Skeletal muscle satellite cell (primary cell): ENCODE measurements around the gene PIGU.
"Not testable (repeated sequence)": the region's sequence is repeated elsewhere in the genome, so short reads cannot be mapped to it uniquely, and the experiment has no call there.

Source experiments
- H3K27me3 ChIP-seq: 2 replicates; pipeline ENCODE4 v1.7.0; 2013; ENCODE audit warnings: low read length; ENCODE audit not compliant: control insufficient read depth, insufficient read depth
- H3K36me3 ChIP-seq: 2 replicates; pipeline ENCODE4 v1.7.0; 2013; ENCODE audit warnings: mild to moderate bottlenecking, control low read depth, low read length; ENCODE audit not compliant: insufficient read depth
- H3K4me1 ChIP-seq: 2 replicates; pipeline ENCODE4 v1.7.0; 2013; ENCODE audit warnings: low read length; ENCODE audit not compliant: control insufficient read depth, insufficient read depth
- H3K4me2 ChIP-seq: 2 replicates; pipeline ENCODE4 v1.7.0; 2013; ENCODE audit warnings: mild to moderate bottlenecking, low read length
- H3K4me3 ChIP-seq: 2 replicates; pipeline ENCODE4 v1.7.0; 2013; ENCODE audit warnings: low read length
- H3K9ac ChIP-seq: 2 replicates; pipeline ENCODE4 v1.7.0; 2013; ENCODE audit warnings: mild to moderate bottlenecking, low read depth, low read length, moderate library complexity
- H3K9me3 ChIP-seq: replicated peaks from 2 replicates; pipeline ENCODE4 v1.7.0; 2013; ENCODE audit warnings: mild to moderate bottlenecking, control low read depth, low read length

PIGU gene

GRCh38 chr20:34524426-34524825 is 152.5 kb downstream of the PIGU start:
- Histone ChIP-seq H3K9ac (peak overlapping the region; percentile 59), H3K4me3 (no peak overlapping the region), H3K27me3 (no peaks in the 10 kb centered on the region), H3K9me3 (no peaks in the 10 kb centered on the region), H3K36me3 (peaks cover 34% of the 10 kb centered on the region), H3K4me1 (peaks cover 43% of the 10 kb centered on the region), H3K4me2 (no peak overlapping the region)

GRCh38 chr20:34522969-34523871 is 153.7 kb downstream of the PIGU start:
- no peaks in the 10 kb centered on the region for H3K9me3 ChIP-seq
- peak overlapping the region; percentile 42 for H3K4me2 ChIP-seq
- H3K9ac ChIP-seq, result peak overlapping the region; percentile 59
- no peaks in the 10 kb centered on the region for H3K27me3 ChIP-seq
- H3K4me3 ChIP-seq, result no peak overlapping the region
- peaks cover 43% of the 10 kb centered on the region for H3K4me1 ChIP-seq
- H3K36me3 ChIP-seq, result peaks cover 24% of the 10 kb centered on the region

DNA sequence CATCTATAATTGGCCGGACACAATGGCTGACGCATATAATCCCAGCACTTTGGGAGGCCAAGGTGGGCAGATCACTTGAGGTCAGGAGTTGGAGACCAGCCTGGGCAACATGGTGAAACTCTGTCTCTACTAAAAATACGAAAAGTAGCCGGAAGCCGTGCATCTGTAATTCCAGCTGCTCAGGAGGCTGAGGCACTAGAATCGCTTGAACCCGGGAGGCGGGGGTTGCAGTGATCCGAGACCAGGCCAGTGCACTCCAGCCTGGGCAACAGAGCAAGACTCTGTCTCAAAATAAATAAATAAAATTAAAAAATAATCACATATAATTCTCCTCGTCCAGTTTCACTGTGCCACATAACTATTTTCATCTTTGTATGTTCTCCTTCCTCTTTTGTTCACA is 157.1 kb downstream of the PIGU start:
- H3K9ac ChIP-seq, H3K4me2 ChIP-seq, H3K4me3 ChIP-seq, H3K27me3 ChIP-seq, H3K9me3 ChIP-seq: not testable (repeated sequence)
- H3K36me3 ChIP-seq, result peaks cover 10% of the 10 kb centered on the region
- peaks cover 38% of the 10 kb centered on the region for H3K4me1 ChIP-seq

DNA sequence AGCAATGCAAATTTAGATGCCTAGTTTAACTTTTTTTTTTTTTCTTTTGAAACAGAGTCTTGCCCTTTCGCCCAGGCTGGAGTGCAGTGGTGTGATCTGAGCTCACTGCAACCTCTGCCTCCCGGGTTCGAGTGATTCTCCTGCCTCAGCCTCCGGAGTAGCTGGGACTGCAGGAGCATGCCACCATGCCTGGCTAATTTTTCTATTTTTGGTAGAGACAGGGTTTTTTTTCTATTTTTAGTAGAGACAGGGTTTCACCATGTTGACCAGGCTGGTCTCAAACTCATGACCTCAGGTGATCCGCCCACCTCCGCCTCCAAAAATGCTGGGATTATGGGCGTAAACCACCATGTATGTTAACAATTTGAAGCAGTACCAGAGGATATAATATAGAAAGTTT is 158.0 kb downstream of the PIGU start:
- Histone ChIP-seq H3K36me3 (peaks cover 10% of the 10 kb centered on the region), H3K4me1 (peaks cover 34% of the 10 kb centered on the region)
- H3K4me2 ChIP-seq, H3K9me3 ChIP-seq, H3K4me3 ChIP-seq, H3K9ac ChIP-seq, H3K27me3 ChIP-seq: not testable (repeated sequence)

GRCh38 chr20:34517114-34517505 is 159.8 kb downstream of the PIGU start:
- H3K4me3 ChIP-seq, result peak overlapping the region; percentile 81
- H3K27me3 ChIP-seq, result no peaks in the 10 kb centered on the region
- peaks cover 17% of the 10 kb centered on the region for H3K36me3 ChIP-seq
- H3K9ac ChIP-seq, result peak overlapping the region; percentile 92
- peak overlapping the region; percentile 94 for H3K4me2 ChIP-seq
- no peaks in the 10 kb centered on the region for H3K9me3 ChIP-seq
- peaks cover 20% of the 10 kb centered on the region for H3K4me1 ChIP-seq

DNA sequence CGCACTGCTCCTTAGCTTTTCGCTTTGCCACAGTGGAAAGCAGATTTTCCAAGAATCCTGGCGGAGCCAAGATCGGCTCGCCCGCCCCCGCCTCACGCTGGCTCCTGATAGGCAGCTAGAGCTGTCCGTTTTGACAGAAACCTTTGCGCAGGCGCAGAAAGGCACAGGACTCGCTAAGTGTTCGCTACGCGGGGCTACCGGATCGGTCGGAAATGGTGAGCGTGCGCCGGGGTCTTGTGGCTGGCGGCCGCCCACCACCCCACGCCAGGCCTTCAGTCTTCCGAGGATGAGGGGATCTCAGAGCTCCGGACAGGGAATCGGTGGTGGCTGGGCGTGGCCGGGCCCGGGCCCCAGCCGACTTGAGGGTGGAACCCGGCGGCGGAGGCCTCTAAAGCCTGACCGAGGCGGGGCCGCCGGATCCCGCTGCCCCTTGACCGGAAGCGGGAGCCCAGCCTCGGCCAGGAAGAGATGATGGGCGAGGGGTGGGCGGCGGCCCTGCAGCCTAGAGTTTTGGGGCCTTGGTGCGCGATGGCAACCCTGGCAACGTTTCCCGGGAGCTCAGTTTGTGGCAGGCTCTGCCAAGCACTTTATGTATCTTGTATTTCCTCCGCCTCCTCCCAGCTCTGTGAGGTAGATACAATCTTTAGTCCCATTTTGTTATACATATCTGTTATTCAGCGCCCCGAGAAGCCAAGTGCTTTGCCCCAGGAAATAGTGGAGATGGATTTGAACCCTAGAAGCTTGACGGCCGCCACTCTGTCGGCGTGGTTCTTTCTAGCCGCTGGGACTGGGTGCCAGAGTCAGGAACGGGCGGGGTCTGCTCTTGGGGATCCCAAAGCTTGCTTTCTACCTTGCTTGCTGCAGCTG is 160.4 kb downstream of the PIGU start, which contains the start of gene DYNLRB1:
Gene DYNLRB1 (plus strand): TSS at position 176 of the 867 bp plus-strand sequence. CDS start 37 bp downstream, at position 213.
- Histone ChIP-seq H3K4me1 (peaks cover 20% of the 10 kb centered on the region), H3K9me3 (no peaks in the 10 kb centered on the region), H3K4me3 (peak within 1 kb of the TSS; percentile 81), H3K4me2 (peak within 1 kb of the TSS; percentile 94), H3K9ac (peak within 1 kb of the TSS; percentile 92), H3K27me3 (no peaks in the 10 kb centered on the region), H3K36me3 (peaks cover 17% of the 10 kb centered on the region)

DNA sequence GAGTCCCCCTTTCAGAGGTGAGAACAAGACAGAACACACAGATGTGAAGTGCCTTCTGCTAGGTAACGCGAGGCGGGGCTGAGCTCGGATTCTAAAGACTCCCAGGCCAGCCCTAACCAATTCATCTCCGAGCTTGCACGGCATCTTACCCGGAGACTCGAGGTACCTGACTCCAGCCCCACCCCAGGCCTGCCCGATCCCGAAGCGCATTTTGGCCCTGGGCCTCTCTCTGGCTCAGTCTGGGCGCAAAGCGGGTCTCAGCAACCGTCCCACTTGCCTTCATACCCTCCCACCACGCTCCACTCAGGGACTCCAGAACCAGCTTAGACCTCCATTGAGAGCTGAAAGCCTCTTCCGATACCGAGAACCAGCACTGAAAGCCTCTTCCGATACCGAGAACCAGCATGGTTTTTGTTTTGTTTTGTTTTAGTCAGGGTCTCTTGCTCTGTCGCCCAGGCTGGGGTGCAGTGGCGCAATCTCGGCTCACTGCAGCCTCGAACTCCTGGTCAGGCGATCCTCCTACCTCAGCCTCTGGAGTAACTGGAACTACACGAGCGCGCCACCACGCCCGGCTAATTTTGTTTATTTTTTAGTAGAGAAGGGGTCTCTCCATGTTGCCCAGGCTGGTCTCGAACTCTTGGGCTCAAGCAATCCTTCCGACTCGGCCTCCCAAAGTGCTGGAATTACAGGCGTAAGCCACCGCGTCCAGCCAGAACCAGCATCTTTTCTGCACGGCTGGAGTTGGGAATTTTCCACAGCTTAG is 161.2 kb downstream of the PIGU start:
- Histone ChIP-seq H3K9ac (peak overlapping the region; percentile 92), H3K27me3 (no peaks in the 10 kb centered on the region), H3K9me3 (no peaks in the 10 kb centered on the region), H3K4me1 (peaks cover 20% of the 10 kb centered on the region), H3K36me3 (peaks cover 21% of the 10 kb centered on the region), H3K4me3 (peak overlapping the region; percentile 81), H3K4me2 (peak overlapping the region; percentile 94)

DNA sequence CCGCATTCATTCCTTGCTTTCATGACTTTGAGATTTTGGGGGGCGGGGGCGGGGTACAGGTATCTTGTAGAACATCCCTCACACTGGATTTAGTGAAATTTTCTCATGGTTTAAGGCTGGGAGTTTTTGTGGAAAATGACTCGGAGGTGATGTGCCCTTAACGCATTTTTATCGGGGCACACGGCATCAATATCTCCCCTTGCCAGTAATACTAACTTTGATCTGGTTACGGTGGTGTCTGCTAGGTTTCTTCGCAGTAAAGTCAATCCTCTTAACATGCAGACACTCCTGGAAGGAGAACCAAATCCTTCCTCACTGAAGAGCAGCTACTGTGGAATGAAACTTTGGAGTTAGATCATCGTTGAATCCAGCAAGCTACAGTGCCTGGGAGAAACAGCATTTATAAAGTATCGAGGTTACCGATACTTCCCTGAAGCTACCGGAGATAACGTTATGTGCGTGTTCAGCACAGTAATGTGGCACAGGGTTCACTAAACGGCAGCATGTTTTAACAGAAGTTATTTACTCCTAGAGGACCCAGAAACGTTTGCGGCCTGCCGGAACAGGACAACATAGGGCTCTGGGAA is 161.9 kb downstream of the PIGU start:
- Histone ChIP-seq H3K36me3 (peaks cover 25% of the 10 kb centered on the region), H3K27me3 (no peaks in the 10 kb centered on the region), H3K9ac (peak overlapping the region; percentile 92), H3K9me3 (no peaks in the 10 kb centered on the region), H3K4me1 (peaks cover 20% of the 10 kb centered on the region), H3K4me2 (peak overlapping the region; percentile 94), H3K4me3 (peak overlapping the region; percentile 81)

GRCh38 chr20:34514034-34514433 is 162.9 kb downstream of the PIGU start:
- not testable (repeated sequence) for H3K9me3 ChIP-seq, H3K9ac ChIP-seq, H3K4me3 ChIP-seq, H3K27me3 ChIP-seq, H3K4me2 ChIP-seq
- H3K4me1 ChIP-seq, result peaks cover 20% of the 10 kb centered on the region
- peaks cover 29% of the 10 kb centered on the region for H3K36me3 ChIP-seq

DNA sequence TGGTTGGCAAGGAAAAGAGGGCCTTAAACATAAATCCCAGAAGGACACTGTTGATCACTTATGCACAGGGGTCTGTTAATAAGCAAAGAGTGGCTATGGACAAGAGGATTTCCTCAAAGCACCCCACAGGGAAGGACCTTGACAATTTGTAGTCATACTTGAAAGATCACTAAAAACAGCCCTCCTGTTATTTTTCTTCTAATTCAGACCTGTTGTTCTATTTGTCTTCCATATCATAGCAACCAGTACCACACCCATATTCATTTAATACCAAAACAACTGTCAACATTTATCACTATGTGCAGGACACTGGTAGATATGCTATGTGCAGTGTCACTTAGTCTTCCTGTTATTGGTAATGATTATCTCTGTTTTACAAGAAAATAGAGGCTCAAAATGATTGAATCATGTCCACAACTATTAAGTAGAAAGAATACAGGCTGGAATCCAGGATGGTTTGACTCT is 163.9 kb downstream of the PIGU start:
- peaks cover 39% of the 10 kb centered on the region for H3K36me3 ChIP-seq
- no peak overlapping the region for H3K4me3 ChIP-seq
- peaks cover 18% of the 10 kb centered on the region for H3K4me1 ChIP-seq
- no peaks in the 10 kb centered on the region for H3K27me3 ChIP-seq
- no peak overlapping the region for H3K9ac ChIP-seq
- H3K9me3 ChIP-seq, result no peaks in the 10 kb centered on the region
- H3K4me2 ChIP-seq, result no peak overlapping the region
